Measurements from ENCODE around the gene ZNF747. TPM values are rescaled to one million over a fixed set of nuclear protein-coding genes. Genes with fewer than 3 reads are reported as not detected.

ZNF747 gene
- total and polyA plus RNA-seq, 10 of the 15 experiments (the other 5 are each of a cell fraction or from before 2014, with no cell fraction given): 1.0 to 13.0 (median 7.2) TPM

DNA sequence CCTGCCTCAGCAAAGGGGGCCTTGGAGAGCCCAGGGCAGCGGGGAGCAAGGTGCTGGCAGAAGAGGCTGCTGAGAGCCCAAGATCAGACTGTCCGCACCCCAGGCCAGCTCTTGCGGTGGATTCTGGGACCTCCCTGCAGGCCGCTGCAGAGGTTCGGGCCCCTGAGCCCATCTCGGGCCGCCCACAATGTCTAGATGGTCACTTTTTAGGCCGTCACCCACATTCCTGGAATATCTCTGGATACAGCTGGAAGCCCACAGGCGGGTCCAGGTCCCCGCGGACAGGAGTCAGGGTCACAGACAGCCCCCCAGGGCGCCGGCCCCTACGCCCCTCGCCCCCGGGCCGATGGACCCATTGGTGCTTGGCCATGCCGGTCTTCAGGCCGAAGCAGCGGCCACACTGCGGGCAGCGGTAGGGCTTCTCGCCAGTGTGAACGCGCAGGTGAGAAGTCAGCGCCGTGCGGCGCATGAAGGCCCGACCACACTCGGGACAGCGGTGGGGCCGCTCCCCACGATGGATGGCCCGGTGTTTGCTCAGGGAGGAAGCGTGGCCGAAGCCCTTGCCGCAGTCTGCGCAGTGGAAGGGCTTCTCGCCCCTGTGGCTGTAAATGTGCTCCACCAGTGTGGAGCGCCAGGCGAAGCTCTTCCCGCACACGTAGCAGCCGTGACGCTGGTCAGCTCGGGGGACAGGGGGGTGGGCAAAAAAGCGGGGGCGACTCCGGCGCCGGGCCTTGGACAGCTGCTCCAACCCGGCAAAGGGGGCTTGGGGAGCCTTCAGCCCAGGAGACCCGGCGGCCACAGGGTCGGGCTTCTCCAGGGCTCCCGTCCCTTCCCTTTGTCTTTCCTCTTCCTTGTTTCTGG is 2.1 kb downstream of the ZNF747 start (continued):
- TF ChIP-seq, protein P1, sequence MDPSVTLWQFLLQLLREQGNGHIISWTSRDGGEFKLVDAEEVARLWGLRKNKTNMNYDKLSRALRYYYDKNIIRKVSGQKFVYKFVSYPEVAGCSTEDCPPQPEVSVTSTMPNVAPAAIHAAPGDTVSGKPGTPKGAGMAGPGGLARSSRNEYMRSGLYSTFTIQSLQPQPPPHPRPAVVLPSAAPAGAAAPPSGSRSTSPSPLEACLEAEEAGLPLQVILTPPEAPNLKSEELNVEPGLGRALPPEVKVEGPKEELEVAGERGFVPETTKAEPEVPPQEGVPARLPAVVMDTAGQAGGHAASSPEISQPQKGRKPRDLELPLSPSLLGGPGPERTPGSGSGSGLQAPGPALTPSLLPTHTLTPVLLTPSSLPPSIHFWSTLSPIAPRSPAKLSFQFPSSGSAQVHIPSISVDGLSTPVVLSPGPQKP (IDR thresholded peaks at IDR 0.05; ENCODE audit: low read depth, low read length): no peak
- TF ChIP-seq SRF (IDR thresholded peaks at IDR 0.05; ENCODE audit: low read depth in 2 of 2, low read length in 2 of 2): no peak
- no peak for TF ChIP-seq ETV6 (conservative IDR thresholded peaks at IDR 0.05 in 1 of 2, IDR thresholded peaks at IDR 0.05 in 1 of 2; ENCODE audit: borderline replicate concordance in 1 of 2, low read depth in 1 of 2)

DNA sequence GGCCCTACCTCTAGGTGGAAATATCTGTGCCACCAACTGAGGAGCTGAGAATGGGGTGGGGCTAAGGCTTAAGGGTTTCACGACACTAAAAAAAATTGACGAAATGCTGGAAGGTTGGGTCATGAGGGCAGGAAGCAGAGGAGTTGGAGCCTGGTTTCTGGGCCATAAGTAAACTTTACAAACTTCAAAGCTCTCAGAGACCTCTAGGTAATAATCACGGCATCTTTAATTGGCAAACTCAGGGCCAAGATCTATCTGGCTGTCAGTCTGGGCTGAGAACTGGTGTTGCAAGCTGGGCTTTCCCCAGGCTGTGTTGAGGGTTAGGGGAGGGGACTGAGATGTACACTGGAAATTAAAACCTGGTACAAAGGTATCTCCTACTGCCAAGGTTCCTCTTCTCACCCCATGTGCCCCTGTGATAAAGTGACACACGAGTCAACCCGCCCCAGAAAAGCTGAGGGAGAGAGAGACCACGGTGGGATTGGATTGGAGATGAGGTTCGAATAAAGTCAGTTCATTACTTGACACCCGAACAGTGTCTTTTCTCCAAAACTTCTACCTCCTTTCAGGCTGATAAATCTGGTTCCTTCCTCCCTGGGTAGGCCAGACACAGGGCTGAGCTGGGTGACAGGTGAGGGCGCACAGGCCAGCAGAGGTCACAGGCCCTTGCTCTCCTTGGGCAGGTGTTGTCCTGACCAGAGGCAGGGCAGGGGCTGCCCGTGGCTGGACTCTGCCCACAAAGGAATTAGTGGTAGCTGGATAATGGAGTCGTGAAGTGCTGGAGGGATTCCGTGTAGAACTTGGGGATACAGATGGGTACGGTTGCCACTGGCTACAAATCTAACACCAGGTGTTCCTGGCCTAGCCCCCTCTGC is 4.3 kb downstream of the ZNF747 start:
- Histone ChIP-seq H3K4me1 (ENCODE audit: control insufficient read depth, insufficient read depth, low read length) (peaks cover 15% of the 10 kb centered on the region), H3K4me3 (no peak overlapping the region), H3K9ac (ENCODE audit: control insufficient read depth, insufficient read depth, low read length) (no peak overlapping the region), H3K9me3 (replicated peaks; ENCODE audit: control insufficient read depth, insufficient read depth, low read length) (no peaks in the 10 kb centered on the region), H4K20me1 (ENCODE audit: control insufficient read depth, insufficient read depth) (no peaks in the 10 kb centered on the region), H3K4me2 (ENCODE audit: control insufficient read depth, insufficient read depth) (no peak overlapping the region), H2AFZ (ENCODE audit: control insufficient read depth, low read depth, low read length) (no peak overlapping the region), H3K79me2 (ENCODE audit: control insufficient read depth, insufficient read depth, low read length) (peaks cover 20% of the 10 kb centered on the region), H3K27ac (ENCODE audit: control insufficient read depth, insufficient read depth) (no peak overlapping the region), H3K27me3 (replicated peaks in 1 of 2; ENCODE audit: control insufficient read depth in 2 of 2, insufficient read depth in 2 of 2, low read length in 1 of 2) (no peaks in the 10 kb centered on the region), H3K36me3 (ENCODE audit: control insufficient read depth in 2 of 2, insufficient read depth in 2 of 2, low read length in 1 of 2) (peaks cover 2 to 3% of the 10 kb centered on the region in 2 experiments; a peak in 1 of 4 replicates)
- POLR2A ChIA-PET: interaction anchor here (0.6 to 5.6 kb wide), 8 partner anchors 19 to 1343 kb away, joined by 3 to 36 read pairs (median 4); partner anchors contain the start of genes DCTPP1 and ZNF267
- RAD21 ChIA-PET (ENCODE audit: unreplicated experiment): interaction anchor here (0.8 to 1.9 kb wide), 2 partner anchors 27 to 99 kb away, joined by 4 to 7 read pairs; partner anchors contain the start of gene ZNF764
- WGBS (ENCODE audit: insufficient coverage, insufficient replicate concordance, low lambda C conversion rate, missing lambda C conversion rate): 94% methylated on average over 13 of the region's 13 CpGs
- ATAC-seq (no peak), DNase-seq (ENCODE audit: low read depth, low spot score) (no peak), FAIRE-seq (no peak)
- BruUV-seq (replicated peaks): no TSS peak
- in situ Hi-C loops (cut with MboI): no loop called here
- CTCF ChIA-PET: interaction anchor here (0.9 to 1.5 kb wide), 6 partner anchors 23 to 113 kb away, joined by 3 to 4 read pairs (median 3); partner anchors contain the start of gene ZNF764
- SMC1A ChIA-PET (ENCODE audit: uncharacterized antibody, unreplicated experiment): interaction anchor here (0.6 to 1.9 kb wide), 3 partner anchors 63 to 154 kb away, joined by 3 to 7 read pairs (median 3); partner anchors contain the start of gene DCTPP1
- intact Hi-C loops (cut with micrococcal nuclease; ENCODE audit: unreplicated experiment): no loop called here
- TF ChIP-seq, protein P1 (IDR thresholded peaks at IDR 0.05; ENCODE audit: low read depth, low read length): no peak
- no peak for TF ChIP-seq TBL1XR1 (IDR thresholded peaks at IDR 0.05; ENCODE audit: low read depth, low read length)
- no peak for TF ChIP-seq EGR1 (IDR thresholded peaks at IDR 0.05; ENCODE audit: borderline replicate concordance in 1 of 2, low read depth in 2 of 2, low read length in 2 of 2)
- TF ChIP-seq, protein P2, sequence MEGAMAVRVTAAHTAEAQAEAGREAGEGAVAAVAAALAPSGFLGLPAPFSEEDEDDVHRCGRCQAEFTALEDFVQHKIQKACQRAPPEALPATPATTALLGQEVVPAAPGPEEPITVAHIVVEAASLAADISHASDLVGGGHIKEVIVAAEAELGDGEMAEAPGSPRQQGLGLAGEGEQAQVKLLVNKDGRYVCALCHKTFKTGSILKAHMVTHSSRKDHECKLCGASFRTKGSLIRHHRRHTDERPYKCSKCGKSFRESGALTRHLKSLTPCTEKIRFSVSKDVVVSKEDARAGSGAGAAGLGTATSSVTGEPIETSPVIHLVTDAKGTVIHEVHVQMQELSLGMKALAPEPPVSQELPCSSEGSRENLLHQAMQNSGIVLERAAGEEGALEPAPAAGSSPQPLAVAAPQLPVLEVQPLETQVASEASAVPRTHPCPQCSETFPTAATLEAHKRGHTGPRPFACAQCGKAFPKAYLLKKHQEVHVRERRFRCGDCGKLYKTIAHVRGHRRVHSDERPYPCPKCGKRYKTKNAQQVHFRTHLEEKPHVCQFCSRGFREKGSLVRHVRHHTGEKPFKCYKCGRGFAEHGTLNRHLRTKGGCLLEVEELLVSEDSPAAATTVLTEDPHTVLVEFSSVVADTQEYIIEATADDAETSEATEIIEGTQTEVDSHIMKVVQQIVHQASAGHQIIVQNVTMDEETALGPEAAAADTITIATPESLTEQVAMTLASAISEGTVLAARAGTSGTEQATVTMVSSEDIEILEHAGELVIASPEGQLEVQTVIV (IDR thresholded peaks at IDR 0.05; ENCODE audit: borderline replicate concordance, partially characterized antibody): no peak
- no peak for TF ChIP-seq PML (IDR thresholded peaks at IDR 0.05; ENCODE audit: low read length)
- TF ChIP-seq BMI1 (IDR thresholded peaks at IDR 0.05; ENCODE audit: borderline replicate concordance): no peak
- no peak for TF ChIP-seq PAX8 (IDR thresholded peaks at IDR 0.05)
- no peak for TF ChIP-seq NBN (IDR thresholded peaks at IDR 0.05)
- no peak for TF ChIP-seq TCF12 (IDR thresholded peaks at IDR 0.05; ENCODE audit: low read depth, low read length)
- TF ChIP-seq ASH2L (IDR thresholded peaks at IDR 0.05; ENCODE audit: borderline replicate concordance, low read depth): no peak
- no peak for TF ChIP-seq CEBPB (IDR thresholded peaks at IDR 0.05; ENCODE audit: borderline replicate concordance in 1 of 2, low read depth in 2 of 2, low read length in 2 of 2)
- no peak for TF ChIP-seq ZNF384 (IDR thresholded peaks at IDR 0.05; ENCODE audit: borderline replicate concordance, low read depth, low read length)
